ENCODE data around the gene MKNK2.
A peak's percentile ranks its signal among the peaks of the same experiment; 100 is the strongest.
"Not testable (repeated sequence)": the region's sequence is repeated elsewhere in the genome, so short reads cannot be mapped to it uniquely, and the experiment has no call there.

Gene MKNK2

DNA sequence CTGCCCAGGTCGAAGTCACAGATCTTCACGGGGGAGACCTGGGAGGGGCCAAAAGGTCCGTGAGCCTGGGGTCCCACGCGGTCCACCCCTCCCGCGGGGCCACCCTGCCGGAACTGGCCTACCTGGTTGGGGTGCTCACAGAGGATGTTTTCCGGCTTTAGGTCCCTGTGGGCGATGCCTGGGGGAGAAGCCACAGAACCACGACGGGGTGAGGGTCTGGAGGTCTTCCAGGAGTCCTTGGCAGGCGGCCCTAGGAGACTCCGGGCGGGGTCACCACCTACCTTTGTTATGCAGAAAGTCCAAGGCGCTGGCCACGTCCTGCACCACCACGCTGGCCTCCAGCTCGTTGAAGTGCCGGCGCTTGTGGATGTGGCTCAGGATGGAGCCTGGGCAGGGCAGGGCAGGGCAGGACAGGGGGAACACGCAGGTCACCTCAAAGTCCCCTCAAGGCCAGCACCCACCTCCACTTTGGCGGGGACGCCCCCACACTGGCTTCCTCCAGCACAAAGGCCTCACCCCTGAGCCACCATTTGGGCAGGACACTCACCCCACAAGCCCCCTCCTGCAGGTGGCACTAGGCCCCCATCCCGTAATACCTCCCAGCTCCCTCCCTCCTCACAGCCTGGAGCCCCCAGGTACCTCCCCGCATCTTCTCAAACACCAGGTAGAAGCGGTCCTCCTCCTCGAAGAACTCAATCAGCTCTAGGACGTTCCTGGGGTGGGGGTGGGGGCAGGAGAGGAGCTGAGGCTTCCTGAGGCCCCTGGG, 8.4 kb downstream of the MKNK2 start:
- no peak for DNase-seq

DNA sequence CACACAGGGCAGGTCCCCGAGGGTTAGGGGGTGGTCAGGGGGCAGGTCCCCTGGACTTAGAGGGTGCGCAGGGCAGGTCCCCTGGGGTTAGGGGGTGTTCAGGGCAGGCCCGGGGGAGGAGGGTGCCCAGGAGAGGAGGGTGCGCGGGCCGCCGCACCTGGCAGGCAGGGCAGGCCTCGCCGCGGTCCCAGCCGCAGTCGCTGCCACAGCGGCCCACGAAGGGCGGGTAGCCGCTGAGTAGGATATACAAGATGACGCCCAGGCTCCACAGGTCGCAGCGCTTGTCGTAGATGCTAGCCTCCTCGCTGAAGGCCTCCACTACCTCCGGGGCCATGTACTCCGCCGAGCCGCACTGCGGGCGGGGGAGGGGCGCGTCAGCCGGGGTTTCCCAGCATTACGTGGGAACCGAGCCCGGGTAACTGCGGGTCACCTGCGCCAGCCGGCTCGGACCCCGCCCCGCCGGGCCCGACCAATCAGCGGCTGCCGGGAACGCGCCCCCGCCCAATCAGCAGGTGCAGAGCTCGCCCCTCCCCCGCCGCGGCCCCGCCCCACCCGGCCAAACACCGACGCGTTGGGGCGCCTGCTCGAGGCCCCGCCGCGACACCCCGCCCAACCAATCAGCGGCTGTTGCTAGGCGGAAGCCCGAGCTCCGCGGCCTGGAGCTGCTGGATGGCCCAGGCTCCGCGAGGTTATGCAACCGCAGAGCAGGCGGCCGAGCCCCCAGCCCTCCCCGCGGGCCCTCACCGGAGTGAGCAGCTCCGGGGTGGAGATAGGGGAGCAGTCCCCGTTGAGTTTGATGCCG, 9.2 kb downstream of the MKNK2 start:
- peak; percentile 100 for DNase-seq

DNA sequence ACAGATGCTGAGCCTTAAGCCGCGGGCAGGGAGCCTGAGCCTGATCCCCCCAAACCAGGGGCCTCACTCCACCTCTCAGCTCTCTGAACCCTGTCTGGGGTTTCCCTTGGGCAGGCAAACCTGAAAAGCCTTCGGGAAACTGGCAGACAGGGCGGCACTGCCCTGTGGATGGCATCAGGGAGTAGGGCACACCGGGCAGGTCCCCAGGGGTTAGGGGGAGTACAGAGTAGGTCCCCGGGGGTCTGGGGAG, 9.7 kb downstream of the MKNK2 start:
- no peak for DNase-seq

DNA sequence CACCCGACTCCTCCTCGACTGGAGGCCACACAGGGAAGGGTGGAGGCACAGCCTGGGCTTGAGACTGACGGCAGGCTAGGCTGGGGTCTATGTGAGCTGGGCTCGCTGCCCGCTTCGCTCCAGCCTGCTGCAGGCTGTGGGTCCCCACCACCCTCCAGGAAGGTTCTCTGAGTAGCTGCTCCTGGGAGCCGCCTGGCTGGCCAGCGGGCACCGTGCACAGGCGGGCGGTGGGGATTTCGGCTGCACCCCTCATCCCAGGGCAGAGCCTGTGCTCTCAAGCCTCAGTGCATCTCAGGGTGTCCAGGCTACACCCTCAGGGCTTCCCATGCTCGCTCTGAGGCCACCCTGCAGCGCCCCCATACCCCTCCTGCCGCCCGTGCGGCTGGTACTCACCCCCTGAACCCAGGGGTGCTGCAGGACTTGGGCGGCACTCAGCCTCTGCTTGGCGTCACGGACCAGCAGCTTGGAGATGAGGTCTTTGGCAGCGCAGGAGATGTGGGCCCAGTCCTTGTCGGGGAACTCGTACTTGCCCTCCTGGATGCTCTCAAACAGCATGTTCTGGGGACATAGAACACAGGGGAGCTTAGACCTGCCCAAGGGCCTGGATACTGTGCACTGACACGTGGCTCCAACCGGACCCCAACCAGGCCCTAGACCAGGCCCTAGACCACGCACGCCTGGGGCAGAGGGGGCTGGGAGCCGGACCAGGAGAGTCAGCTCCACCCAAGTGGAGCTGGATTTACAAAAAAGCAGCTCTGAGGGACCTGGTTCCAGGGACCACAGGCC, 10.2 kb downstream of the MKNK2 start:
- DNase-seq, result no peak

DNA sequence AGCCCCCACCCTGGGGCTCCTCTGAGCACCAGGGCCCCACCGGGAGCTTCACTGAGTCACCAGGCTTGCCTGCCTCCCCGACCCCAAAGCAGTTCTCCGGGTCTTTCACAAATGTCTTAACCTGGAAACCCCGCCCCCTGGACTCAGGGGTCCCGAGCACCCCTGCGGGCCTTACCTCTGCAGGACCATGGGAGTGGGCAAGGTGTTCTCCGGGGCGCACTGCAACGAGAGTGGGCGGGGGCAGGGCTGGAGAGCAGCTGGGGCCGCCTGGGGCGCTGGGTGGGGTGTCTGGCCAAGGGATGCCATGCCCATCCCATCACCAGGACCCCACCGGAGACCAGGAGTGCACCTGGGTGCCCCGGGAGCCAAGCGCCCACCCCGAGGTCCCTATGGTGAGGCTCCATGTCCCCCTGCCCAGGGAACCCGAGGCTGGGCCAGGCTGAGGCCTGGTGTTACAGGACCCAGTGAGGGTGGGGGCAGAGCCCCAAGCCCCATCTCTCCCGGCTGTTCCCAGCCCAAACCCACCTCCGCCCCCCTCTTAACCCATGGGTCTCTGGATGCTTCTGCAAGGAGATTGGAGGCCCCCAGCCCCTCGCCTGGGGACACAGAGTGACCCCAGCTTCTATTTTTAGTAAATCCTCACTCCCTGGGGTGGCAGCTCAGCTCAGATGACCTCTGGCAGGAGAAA, 10.9 kb downstream of the MKNK2 start:
- DNase-seq, result peak in 1 of 2 donors; percentile 15

DNA sequence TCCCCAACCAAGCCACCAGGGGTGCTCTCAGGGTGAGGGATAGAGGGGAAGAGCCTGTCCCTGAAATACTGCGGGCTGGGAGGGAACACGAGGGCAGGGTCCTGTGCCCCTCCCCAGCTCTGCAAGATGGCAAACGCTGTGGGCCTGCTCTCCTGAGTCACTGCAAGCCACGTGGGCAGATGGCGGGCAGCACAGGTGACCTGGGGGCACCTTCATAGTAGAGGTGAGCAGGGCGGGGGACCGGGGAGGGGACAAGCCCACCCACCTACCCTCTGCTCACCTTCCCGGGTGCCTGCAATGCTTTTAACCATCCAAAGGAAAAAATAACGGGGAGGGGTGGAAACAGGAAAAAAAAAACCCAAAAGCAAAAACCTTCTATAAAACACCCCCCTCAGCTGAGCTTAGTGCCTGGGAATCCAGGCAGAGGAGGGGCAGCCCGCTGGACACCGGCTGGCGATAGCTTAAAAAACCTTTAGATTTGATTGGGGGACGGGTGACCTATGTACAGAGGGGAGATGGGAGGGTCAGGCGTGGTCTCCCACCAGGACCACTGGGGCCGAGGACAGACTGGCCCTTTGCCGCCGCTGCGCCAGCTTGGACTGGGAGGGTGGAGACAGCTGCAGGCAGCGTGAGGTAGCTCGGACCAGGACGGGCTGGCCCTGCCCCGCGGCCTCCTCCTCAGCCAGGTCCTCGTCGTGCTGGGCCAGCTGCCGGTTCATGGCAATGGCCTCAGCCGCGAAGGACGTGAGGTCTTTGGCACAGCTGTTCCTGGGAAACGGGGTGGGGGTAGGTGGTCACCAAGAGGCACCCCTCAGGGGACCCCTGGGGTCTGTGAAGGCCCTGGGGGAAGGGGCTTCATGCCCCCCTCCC, 11.7 kb downstream of the MKNK2 start:
- DNase-seq, result peak in 1 of 2 donors; percentile 18

DNA sequence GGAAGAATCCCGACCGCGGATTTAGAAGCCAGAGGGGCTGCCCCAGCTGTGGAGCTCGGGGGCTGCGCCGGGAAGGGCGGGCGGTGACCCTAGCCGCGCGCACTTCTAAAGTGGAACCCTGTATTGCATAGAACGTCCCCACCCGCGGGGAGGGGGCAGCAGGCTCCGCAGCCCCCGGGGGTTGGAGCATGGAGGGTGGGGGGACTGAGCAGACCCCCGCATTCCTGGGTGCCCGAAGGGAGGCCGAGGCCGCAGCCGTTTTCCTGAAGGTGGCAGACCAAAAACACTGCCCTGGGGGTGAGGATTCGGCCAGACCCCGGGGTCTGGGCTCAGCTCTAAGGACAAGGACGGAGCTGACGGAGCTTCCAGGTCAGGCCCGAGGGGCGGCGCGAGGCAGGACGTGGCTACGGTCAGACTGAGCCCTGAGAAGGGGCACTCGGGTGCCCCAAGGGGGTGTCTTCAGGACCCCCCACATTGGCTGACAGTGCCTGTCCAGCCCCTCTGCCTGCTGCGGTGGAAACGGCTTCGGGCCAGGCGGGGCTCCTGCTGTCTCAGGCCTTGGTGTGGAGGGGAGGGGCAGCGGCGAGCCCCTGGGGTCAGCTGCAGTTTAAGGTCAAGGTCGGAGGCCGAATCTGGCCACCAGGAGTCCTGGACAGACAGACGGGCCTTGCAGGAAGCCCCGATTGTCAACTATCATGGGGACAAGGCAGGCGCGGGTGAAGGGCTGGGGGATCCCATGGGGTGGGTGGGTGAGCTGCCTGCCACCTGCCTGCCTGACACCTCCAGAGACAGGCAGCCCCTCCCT, 12.6 kb downstream of the MKNK2 start:
- no peak for DNase-seq

DNA sequence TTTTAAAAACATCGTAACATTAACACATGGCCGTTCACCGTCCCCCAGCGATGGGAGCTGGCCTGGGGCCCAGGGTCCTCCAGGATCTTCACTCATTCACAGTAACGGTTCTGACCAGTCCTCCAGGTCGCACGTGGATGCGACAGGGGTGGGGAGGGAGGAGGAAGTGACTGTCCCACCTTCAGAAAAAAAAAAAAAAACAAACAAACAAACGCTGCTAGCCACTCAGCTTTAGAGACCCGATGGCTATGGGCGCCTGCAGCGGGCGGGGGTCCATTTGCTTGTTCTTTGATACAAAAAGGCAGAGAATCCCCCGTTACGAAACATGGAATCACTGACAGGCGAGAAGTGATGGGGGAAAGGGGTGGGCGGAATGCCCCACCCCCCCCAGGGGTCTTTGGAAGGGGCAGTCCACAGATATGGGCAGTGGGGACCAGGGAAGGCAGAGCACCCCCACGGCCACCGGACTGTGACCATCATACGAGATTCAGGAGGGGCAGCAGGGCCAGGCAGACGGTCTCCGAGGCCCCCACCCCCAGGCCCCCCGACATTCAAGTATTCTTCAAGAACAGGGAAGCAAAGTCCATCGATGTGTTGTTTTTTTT, 13.3 kb downstream of the MKNK2 start:
- no peak for DNase-seq

DNA sequence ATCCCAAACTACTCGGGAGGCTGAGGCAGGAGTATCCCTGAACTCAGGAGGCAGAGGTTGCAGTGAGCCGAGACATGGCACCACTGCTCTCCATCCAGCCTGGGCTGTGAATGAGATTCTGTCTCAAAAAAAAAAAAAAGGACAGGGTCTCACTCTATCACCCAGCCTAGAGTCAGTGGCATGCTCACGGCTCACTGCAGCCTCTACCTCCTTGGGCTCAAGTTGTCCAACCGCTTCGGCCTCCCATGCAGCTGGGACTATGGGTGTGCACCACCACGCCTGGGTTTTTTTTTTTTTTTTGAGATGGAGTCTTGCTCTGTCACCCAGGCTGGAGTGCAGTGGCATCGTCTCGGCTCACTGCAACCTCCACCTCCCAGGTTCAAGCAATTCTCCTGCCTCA, 14.6 kb downstream of the MKNK2 start:
- no peak for DNase-seq

DNA sequence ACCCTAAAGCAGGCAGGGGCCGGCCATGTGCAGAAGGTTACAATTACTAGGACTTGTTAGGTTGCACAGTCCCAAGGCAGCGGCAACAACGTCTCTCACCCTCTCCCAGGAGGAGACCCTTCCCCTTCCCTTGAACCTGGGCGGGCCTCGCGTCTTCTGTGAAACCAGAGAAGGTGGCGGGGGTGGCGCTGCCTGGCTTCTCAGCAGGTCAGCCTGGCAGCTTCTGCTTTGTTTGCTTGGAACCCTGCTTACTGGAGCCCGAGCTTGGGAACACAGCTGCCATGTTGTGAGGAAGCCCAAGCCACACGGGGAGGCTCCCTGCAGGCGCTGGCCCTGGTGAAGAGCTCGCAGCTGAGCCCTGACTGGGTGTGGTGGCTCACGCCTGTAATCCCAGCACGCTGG, 15.5 kb downstream of the MKNK2 start:
- DNase-seq, result no peak

DNA sequence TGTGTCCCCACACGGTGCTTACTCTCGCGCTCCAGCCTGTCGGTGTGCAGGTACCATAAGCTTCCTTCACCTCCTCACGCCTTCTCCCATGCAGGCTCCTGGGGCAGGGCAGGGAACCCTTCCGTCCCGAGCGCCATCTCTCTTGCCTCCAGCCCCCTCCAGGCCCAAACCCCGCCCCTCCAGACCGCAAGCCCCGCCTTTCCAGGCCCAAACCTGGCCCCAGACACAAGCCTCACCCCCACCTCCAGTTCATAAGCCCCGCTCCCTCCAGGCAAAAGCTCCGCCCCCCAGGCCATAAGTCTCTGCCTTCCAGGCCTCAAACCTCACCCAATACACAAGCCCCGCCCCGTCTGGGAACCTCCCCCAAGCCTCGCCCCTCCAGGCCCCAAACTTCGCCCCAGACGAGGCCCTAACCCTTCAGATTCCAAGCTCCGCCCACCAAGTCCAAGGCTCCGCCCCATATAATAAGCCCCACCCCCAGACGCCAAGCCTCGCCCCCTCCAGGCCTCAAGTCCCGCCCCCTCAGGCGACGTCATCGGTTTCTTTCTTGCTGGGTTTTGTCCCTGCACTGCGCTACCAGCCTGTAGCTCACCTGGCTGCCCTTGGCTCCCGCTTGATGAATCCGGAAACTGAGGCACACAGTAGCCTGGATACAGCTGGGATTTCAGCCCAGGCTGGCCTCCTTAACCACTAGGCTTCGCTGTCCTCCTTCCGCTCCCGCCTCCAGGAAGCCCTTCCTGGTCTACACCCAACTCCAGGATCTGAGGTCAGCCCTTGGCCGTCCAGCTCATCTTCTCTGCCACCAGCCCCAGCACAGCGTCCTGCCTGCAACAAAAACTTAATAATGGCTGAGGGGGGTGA, 16.1 kb downstream of the MKNK2 start:
- DNase-seq, result peak; percentile 73 to 78

DNA sequence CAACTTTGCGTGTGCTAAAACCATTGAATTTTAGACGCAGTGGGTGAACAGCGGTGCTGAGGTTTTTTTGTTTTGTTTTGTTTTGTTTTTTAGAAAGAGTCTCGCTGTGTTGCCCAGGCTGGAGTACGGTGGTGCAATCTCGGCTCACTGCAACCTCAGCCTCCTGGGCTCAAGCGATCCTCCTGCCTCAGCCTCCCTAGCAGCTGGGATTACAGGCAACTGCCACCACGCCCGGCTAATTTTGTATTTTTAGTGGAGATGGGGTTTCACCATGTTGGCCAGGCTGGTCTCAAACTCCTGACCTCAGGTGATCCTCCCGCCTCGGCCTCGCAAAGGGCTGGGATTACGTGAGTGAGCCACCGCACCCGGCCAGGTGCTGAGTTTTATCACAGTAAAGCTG, 16.8 kb downstream of the MKNK2 start:
- not testable (repeated sequence) for DNase-seq

DNA sequence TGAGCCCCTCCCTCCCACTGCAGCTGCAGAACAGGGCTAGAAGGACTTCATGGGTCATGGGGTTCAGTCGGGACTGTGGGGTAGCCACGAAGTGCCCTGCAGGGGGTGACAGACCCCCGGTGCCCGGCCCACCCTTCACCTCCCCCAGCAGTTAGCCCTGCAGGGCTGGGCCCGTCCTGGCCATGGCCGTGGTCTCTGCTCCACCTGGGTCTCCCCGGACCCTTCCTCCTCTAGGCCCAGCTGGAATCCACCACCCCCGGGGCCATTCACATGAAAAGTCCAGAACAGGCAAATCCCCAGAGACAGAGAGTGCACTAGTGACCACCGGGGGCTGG, 17.3 kb downstream of the MKNK2 start:
- no peak for DNase-seq

DNA sequence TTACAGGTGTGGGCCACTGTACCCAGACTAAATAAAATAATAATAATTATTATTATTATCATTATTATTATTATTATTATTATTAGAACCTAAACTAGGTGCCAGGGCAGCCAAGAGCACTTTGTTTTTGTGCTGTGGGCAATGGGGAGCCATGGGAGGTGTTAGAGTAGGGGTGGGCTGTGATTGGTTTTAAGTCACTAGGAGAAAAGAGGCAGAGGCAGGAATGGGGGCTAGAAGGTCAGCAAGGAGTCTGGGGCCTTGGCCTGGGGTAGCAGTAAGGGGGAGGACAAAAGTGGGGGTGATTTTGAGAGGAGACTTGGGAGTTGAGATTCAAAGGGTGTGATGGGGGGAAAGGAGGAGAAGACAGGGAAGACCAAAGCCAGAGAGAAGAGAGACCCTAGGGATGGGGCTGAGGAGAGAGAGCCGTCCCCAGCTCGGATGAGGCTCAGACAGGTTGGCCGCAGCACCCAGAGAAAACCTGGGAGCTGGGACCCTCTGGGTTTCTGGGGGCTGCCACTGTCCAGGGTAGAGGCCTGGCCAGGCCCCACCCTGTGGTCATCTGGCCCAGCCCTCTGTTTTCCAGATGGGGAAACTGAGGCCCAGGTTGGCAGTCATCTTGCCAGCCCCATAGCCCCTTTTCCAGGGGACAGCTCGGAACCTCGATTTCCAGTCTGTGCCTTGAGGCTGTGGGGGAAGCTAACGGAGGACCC, 17.8 kb downstream of the MKNK2 start:
- no peak for DNase-seq

DNA sequence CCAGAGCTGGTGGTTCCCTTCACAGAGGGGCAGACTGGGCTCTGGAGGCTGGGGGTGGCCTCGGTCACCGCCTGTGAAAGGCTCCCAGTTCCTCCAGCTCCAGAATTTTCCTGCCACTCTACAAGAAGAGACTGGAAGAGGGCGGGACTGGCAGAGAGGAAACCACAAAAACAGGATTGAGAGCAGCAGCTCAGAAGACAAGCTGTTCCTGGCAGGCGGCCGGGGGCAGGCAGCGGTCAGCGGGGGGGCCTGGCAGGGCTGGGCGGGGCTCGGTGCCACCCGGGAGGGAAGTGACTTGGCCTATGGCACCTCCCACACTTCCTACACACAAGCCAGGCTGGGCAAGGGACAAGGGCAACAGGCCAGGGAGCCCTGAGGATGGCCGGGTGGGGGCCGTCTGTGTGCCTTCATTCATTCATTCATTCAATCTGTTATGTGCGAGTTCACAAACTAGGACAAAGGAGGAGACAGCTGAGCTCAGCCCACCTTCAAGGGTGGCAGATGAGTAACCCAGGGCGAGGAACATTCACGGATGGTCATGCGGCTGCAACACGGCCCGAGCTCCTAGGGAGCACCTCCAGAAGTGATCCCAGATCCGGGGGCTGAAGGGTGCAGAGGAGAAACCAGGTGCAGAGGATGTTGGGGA, 18.6 kb downstream of the MKNK2 start:
- peak; percentile 55 to 68 for DNase-seq

DNA sequence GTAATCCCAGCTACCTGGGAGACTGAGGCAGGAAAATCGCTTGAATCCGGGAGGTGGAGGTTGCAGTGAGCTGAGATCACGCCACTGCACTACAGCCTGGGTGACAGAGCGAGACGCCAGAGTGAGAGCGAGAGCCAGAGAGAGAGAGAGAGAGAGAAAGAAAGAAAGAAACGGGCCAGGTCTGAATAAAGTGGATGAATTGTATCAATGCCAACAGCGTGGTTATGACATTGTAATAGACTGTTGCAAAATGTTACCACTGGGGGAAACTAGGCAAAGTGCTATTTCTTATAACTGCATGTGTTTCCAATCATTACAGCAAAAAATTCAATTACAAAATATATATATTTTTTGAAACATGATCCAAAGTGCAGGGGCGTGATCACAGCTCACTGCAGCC, 23.7 kb downstream of the MKNK2 start:
- no peak for DNase-seq

DNA sequence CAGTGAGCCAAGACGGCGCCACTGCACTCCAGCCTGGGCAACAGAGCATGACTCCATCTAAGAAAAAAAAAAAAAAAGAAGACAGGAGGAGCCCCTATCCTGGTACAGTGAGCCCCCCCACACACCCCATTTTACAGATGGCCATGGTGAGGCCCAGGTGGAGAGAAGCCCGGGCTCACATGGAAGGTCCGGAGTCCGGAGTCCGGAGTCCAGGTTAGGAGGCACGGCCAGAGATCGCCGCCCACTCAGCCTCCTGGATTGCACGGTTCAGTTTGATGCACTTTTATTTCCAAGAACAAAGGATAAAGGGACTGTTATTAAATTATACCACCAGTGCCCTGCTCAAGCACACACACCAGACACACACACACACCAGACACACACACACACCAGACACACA, 24.3 kb downstream of the MKNK2 start:
- no peak for DNase-seq

DNA sequence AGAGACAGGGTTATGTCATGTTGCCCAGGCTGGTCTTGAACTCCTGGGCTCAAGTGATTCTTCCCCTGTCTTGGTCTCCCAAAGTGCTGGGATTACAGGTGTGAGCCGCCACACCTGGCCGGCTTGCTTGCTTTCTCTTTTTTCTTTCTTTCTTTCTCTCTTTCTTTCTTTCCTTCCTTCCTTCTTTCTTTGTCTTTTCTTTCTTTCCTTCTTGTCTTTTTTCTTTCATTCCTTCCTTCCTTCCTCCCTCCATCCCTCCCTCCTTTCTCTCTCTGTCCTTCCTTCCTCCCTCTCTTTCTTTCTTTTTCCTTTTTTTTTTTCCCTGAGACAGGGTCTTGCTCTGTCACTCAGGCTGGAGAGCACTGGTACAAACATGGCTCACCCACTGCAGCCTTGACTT, 28.8 kb downstream of the MKNK2 start:
- no peak for DNase-seq

Measured in CD4-positive, alpha-beta T cell treated with Interleukin-1 beta for 1 hour (primary cell).